GM12874 (cell line): ENCODE measurements around the gene UPB1.

Source experiments
- CTCF ChIP-seq: IDR thresholded peaks from 2 replicates; pipeline ENCODE4 v1.5.1; 2011; ENCODE audit warnings: low read depth, mild to moderate bottlenecking, control low read depth, low read length, moderate library complexity; ENCODE audit not compliant: insufficient read depth

Gene UPB1

GRCh38 chr22:24521791-24522245 is 26.7 kb downstream of the UPB1 start:
- peak; percentile 62 for TF ChIP-seq CTCF

- no peak for TF ChIP-seq CTCF
Observed at GRCh38 chr22:24523873-24524272, 28.7 kb downstream of the UPB1 start.

GRCh38 chr22:24525416-24526037 is 30.4 kb downstream of the UPB1 start:
- peak; percentile 88 for TF ChIP-seq CTCF

GRCh38 chr22:24526191-24526590 is 31.1 kb downstream of the UPB1 start:
- no peak for TF ChIP-seq CTCF

- no peak for TF ChIP-seq CTCF
Observed at GRCh38 chr22:24529898-24530297, 34.8 kb downstream of the UPB1 start.

- TF ChIP-seq CTCF: no peak
Observed at GRCh38 chr22:24532075-24532474, 36.9 kb downstream of the UPB1 start.

- no peak for TF ChIP-seq CTCF
Observed at GRCh38 chr22:24535348-24535747, 40.2 kb downstream of the UPB1 start.
